GM12864 (cell line): Measurements from ENCODE around the gene BTNL9.

ENCODE experiments used
- DNase-seq: peaks from one replicate; pipeline ENCODE4 v3.0.0-alpha.2; 2011; ENCODE audit warnings: low read depth
- H3K4me3 ChIP-seq: 2 replicates; pipeline ENCODE4 v1.5.1; 2011; ENCODE audit warnings: mild to moderate bottlenecking, low read depth, low read length, control low read depth
- CTCF ChIP-seq: IDR thresholded peaks from 2 replicates; pipeline ENCODE4 v1.5.1; 2011; ENCODE audit warnings: low read depth, mild to moderate bottlenecking, moderate library complexity, low read length, control low read depth, inconsistent platforms; ENCODE audit errors: missing control alignments

Gene BTNL9

GRCh38 chr5:181051841-181052671, 12.0 kb downstream of the BTNL9 start:
- DNase-seq: no peak
- H3K4me3 ChIP-seq: peak overlapping the region; percentile 50
- no peak for TF ChIP-seq CTCF

GRCh38 chr5:181052672-181053487, 12.8 kb downstream of the BTNL9 start:
- peak overlapping the region; percentile 50 for H3K4me3 ChIP-seq
- no peak for TF ChIP-seq CTCF
- no peak for DNase-seq

- DNase-seq: no peak
- no peak for TF ChIP-seq CTCF
- peak overlapping the region; percentile 50 for H3K4me3 ChIP-seq
These were observed 13.5 kb downstream of the BTNL9 start for GRCh38 chr5:181053488-181054121.

GRCh38 chr5:181054138-181054537, 14.1 kb downstream of the BTNL9 start:
- DNase-seq: no peak

GRCh38 chr5:181054871-181055459, 14.9 kb downstream of the BTNL9 start:
- TF ChIP-seq CTCF: no peak
- no peak overlapping the region for H3K4me3 ChIP-seq
- DNase-seq: no peak

More at GRCh38 chr5:181054138-181054537, 14.1 kb downstream of the BTNL9 start:
- H3K4me3 ChIP-seq: peak overlapping the region; percentile 50
- TF ChIP-seq CTCF: no peak

GRCh38 chr5:181056431-181056830, 16.4 kb downstream of the BTNL9 start:
- no peak for DNase-seq
- no peak overlapping the region for H3K4me3 ChIP-seq
- no peak for TF ChIP-seq CTCF
